ENCODE data around the gene MRPL39. TPM values are rescaled to one million over a fixed set of nuclear protein-coding genes. Genes with fewer than 3 reads are reported as not detected.
"Not testable (repeated sequence)": the region's sequence is repeated elsewhere in the genome, so short reads cannot be mapped to it uniquely, and the experiment has no call there.

Gene MRPL39
- 34.2 TPM for total RNA-seq

DNA sequence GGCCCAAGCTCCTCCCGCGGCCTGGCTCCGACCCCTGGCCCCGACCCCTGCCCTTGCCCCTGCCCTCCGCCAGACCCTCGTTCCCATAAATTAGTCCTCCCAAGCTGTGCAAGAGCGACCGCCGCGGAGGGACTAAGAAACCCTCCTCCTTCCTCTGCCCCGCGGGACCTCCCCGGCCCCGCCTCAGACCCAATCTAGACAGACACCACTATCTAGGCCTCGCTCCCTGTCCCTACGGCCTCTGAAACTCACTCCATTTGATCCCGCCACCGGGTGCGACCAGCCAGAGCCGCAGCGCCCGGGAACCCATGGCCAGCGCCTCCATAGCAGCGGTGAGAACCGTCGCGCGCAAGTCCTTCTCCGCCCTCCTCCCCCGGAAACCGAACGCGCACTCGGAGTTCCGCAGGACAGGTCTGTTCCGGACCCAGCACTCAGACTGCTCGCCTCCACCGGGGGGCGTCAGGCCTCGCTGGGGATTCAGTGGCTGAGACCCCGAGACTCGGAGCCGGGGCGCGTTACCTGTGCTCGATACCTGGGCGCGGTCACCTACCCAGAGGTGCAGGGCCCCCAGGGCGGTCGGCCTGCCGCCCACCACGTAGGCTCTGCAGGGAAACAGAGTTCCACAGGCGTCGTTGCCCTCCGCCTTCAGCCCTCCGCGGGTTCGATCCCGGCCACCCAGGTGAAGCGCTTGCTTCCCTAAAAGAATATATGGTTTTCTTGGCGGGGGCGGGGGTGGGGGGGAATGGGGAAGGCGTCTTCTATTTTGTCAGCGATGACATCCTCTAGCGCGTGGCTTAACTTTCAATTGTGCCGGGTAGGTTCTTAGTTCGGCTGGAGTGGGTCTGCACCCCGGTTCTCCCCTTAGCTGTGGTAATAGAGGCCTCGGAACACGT lies at the start of gene MRPL39:
Gene MRPL39, minus strand, starts transcription at position 331 of the 893 bp plus-strand sequence. Its CDS starts 6 bp downstream, at position 325.
- DNase-seq (ENCODE audit: low spot score in 2 of 2) (peak; percentile 78 to 83), FAIRE-seq (no peak)

- no peak for FAIRE-seq
- no peak for DNase-seq (ENCODE audit: low spot score in 2 of 2)
These were observed 49.1 kb upstream of the MRPL39 start for GRCh38 chr21:25656412-25656811.

GRCh38 chr21:25649146-25649545 lies 41.9 kb upstream of the MRPL39 start:
- DNase-seq (ENCODE audit: low spot score in 2 of 2): no peak

GRCh38 chr21:25647647-25648046 lies 40.4 kb upstream of the MRPL39 start:
- DNase-seq (ENCODE audit: low spot score in 2 of 2) (no peak), FAIRE-seq (no peak)

More at GRCh38 chr21:25649146-25649545, 41.9 kb upstream of the MRPL39 start:
- FAIRE-seq: no peak

GRCh38 chr21:25646474-25646873 lies 39.2 kb upstream of the MRPL39 start:
- FAIRE-seq: no peak

DNA sequence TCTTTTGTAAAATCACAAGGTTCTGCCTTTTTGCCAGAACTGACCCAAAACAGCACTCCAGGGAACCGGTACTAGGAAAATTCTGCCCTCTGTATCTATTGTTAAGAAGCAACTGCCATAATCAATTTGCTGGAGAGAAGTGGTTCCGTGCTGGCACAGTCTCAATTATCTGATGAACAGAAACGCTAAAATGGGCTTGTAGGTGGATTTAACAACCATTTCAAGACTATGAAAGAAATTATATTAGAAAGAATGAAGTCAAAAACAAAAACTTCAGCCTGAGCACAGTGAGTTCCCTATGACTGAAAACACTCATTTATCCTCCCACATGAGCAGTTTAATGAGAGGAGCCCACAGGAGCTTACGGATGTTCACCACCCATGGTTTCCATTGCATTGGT lies 36.2 kb upstream of the MRPL39 start:
- FAIRE-seq (no peak), DNase-seq (ENCODE audit: low spot score in 2 of 2) (no peak)

More at GRCh38 chr21:25646474-25646873, 39.2 kb upstream of the MRPL39 start:
- DNase-seq (ENCODE audit: low spot score in 2 of 2): no peak

GRCh38 chr21:25640943-25641292 lies 33.6 kb upstream of the MRPL39 start:
- FAIRE-seq (no peak), DNase-seq (ENCODE audit: low spot score in 2 of 2) (no peak)

DNA sequence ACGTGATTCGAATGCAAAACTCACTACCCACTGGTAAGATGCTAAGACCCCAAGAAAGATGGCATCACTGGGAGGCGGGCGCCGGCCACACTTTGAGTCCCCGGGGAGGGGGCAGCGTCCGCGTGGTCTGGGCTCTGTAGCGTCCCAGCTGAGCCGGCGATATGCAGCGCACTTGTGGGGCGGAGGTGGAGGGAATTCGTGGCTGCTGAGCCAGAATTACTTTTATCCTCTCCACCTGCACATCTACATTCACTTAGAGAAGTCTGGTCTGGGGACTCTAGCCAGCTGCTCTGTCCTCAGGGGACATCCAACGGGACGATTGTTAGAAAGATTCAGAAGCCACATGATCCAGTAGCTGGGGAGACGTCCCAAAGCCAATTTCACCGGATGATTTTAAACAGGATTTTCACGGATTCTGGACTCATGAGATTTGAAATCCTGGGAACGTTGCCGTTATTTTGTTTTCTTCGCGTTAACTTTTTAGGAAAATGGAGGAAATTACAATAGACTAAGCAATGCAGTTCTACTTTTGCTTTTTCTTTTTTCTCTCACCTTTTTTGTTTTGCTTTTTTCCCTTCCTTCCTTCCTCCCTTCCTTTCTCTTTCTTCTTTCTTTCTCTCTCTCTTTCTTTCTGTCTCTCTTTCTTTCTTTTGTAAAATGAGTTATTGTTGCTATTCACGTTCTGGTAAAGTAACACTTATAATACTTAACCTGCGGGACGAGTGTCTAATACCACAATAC lies 33.1 kb upstream of the MRPL39 start:
- peak; percentile 36 to 38 for DNase-seq (ENCODE audit: low spot score in 2 of 2)
- FAIRE-seq: no peak

DNA sequence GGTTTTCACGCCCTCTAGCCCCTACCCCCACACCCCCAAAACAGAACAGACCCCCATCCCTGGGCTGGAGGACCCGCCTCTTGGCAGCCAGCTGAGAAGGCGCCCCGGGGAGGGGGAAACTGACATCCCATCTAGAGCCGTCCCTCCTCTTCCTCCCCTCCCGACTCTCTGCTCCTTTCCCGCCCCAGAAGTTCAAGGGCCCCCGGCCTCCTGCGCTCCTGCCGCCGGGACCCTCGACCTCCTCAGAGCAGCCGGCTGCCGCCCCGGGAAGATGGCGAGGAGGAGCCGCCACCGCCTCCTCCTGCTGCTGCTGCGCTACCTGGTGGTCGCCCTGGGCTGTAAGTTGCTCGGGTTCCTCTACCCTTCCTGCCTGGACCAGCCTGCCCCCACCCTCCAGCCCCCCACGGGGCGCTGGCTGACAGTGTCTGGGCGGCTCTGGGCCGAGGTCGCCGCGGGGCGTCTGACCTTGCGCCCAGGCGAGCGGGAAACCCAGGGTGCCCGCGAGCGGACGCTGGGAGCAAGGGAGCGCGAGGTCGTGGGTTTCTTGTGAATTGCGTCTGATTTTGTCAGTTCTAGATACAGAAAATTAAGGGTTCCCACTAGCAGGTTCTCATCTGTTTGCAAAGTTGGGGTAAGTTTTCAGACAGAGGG lies 32.4 kb upstream of the MRPL39 start:
- FAIRE-seq (no peak), DNase-seq (ENCODE audit: low spot score in 2 of 2) (peak; percentile 58 to 63)

DNA sequence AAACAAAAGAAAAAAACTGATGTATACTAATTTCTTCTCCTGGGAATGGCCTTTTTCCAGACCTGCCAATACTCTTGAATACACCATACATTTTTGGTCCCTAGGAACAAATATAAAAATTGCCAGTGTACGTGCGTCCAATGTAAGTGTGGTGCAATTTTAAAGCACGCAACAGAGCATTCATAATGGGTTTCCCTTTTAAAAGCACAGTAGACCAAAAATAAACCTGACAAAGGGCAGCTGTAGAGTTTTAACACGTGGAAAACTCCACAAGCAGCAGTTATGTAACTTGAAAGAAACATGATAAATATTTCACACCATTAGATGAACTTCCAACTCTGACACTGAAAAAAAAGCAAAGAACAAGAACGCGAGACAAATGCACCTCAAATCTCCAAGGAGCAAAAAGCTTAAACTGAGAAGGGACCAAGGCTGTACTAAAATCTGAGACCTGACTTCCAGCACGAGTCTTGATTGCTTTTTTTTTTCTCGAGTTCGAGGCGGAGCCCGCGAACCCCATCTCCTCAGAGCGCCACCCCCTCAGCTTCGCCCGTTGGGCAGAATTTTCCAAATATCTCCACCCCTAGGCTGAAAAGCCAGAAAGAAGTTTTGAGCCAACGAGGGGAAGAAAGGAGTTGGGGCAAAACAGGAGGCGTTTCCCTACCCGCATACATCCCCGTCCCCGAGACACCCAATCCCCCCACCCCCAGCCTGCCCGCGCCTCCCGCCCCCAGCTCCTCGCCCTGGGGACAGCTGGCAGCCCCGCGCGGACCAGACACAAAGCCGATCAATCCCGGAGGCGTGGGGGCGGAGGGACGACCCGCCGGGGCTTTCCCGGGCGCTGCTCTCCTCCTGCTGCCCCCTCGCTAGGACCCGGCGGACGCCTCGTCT lies 31.6 kb upstream of the MRPL39 start, which contains the start of gene JAM2:
Gene JAM2, plus strand, starts transcription at position 599 of the 891 bp plus-strand sequence. CDS start 564 bp downstream, outside the sequence.
- no peak for FAIRE-seq
- peak; percentile 47 to 55 for DNase-seq (ENCODE audit: low spot score in 2 of 2)

GRCh38 chr21:25637851-25638659 lies 30.8 kb upstream of the MRPL39 start:
- no peak for FAIRE-seq
- DNase-seq (ENCODE audit: low spot score in 2 of 2): peak in 1 of 2 donors; percentile 22

GRCh38 chr21:25636727-25637126 lies 29.4 kb upstream of the MRPL39 start:
- no peak for DNase-seq (ENCODE audit: low spot score in 2 of 2)
- FAIRE-seq: no peak

DNA sequence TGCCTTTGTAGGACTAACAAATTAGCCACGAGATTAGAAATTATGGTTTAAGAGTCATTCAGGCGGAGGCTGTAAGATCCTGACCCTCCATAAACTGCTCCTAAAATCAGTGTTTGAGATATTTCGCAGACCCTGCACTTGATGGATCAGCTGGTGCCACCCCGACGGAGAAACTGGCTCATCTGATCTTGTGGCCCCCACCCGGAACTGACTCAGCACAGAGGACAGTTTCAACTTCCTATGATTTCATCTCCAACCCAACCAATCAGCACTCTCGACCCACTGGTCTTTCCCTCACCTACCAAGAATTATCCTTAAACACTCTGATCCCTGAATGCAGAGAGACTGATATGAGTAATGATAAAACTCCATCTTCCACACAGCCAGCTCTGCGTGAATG lies 28.0 kb upstream of the MRPL39 start:
- FAIRE-seq (no peak), DNase-seq (ENCODE audit: low spot score in 2 of 2) (no peak)

- no peak for DNase-seq (ENCODE audit: low spot score in 2 of 2)
- FAIRE-seq: no peak
These were observed 25.0 kb upstream of the MRPL39 start for GRCh38 chr21:25632296-25632695.

DNA sequence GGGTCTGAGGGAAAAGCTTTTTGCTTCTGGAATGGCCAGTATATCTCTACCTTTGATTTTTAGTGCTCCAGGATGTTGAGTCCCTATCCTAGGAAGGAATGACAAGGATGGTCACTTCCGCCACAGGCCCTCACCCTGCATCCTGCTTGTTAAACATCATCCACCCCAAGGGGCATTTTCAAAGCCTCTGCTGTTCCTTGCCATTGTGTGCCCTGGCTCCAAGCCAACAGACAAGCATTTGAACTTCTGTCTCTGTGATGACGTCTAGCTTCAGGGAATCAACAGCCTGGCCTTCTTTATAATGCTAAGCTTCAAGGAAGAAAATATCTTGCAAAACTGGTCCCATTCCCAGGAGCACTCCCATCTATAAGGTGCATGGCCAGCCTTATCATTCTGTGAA lies 19.5 kb upstream of the MRPL39 start:
- no peak for DNase-seq (ENCODE audit: low spot score in 2 of 2)
- FAIRE-seq: no peak

DNA sequence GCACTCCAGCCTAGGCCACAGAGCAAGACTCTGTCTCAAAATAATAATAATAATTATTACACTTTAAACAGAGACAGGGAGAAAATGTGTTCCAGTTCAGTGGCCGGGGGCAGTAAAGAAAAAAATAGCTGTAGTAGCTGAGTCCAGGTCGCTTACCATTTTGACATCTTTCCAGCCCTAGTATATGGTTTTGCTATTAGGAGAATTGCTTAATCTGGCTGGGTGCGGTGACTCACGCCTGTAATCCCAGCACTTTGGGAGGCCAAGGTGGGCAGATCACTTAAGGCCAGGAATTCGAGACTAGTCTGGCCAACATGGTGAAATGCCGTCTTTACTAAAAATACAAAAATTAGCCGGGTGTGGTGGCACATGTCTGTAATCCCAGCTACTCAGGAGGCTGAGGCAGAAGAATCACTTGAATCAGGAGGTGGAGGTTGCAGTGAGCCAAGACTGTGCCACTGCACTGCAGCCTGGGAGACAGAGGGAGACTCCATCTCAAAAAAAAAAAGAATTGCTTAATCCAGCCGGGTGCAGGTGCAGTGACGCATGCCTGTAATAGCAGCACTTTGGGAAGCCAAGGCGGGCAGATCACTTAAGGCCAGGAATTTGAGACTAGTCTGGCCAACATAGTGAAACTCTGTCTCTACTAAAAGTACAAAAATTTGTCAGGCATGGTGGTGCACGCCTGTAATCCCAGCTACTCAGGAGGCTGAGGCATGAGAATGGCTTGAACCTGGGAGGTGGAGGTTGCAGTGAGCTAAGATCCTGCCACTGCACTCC lies 18.7 kb upstream of the MRPL39 start:
- not testable (repeated sequence) for FAIRE-seq

GRCh38 chr21:25625036-25625435 lies 17.8 kb upstream of the MRPL39 start:
- DNase-seq (ENCODE audit: low spot score in 2 of 2) (no peak), FAIRE-seq (no peak)

More for the DNA sequence above, 18.7 kb upstream of the MRPL39 start:
- DNase-seq (ENCODE audit: low spot score in 2 of 2): not testable (repeated sequence)

GRCh38 chr21:25624511-25624910 lies 17.2 kb upstream of the MRPL39 start:
- no peak for FAIRE-seq
- DNase-seq (ENCODE audit: low spot score in 2 of 2): no peak
